HUDEP-2 (cell line): ENCODE data around the gene NEK6.

Source experiments
- DNase-seq, 76 experiments: peaks; one replicate each; lab custom pipeline; 2025; ENCODE audit not compliant: unreplicated experiment in 76 of 76; lab: John Stamatoyannopoulos, UW

Gene NEK6

DNA sequence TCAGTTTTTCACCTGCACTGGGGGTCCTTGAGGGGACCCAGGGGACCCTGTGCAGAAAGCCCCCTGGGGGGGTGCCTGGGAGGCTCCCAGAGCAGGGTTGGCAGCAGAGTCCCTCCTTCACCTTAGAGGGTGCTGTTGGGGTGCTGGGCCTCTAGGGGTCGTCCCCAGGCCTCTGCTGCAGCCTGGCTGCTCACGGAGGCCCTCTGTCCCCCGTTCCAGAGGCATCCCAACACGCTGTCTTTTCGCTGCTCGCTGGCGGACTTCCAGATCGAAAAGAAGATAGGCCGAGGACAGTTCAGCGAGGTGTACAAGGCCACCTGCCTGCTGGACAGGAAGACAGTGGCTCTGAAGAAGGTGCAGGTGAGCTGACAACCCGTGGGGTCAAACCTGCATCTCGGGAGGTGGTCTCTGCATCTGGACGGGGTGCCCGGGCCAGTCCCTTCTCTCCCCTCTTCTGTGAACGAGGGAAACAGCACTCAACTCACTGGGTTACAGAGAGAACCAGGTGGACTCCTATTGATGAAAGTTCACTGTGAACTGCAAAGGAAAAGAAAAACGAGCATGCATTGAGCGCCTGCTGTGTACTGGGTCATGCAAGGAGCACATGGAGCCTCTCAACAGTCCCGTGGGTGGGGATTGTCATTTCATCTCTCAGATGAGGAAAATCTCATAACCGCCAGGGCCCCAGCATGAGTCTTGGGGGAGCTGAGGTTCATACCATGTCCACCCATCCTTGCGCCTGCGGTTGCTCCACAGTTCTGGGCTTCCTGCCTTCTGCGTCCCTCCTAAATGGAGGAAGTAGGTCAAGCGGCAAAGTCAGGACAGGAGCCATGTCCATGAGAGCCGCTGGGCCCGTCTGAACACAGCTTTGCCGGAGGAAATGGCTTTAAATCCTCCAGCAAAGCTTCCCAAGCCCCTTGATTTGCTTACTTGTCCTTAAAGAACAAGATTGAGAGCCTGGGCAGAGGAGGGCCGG, 54.8 kb downstream of the NEK6 start:
- no peak for DNase-seq

DNA sequence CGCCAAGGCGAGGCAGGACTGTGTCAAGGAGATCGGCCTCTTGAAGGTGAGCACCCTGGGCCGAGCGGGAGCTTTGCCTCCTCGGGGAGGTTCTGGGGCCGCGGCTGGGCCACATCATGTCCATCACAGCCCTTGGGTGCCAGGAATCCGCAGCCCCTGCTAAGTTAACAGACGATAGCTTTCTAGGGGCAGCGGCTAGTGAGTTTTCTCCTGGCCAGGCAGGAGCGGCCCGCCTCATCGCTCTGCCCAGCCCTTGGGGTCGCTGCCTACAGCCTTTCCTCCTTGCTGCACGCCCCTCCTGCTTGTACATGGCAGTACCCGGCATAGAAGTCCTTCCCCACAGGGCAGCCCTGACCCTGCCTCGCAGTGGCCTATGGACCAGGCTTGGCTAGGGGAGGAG, 56.2 kb downstream of the NEK6 start:
- DNase-seq: no peak

DNA sequence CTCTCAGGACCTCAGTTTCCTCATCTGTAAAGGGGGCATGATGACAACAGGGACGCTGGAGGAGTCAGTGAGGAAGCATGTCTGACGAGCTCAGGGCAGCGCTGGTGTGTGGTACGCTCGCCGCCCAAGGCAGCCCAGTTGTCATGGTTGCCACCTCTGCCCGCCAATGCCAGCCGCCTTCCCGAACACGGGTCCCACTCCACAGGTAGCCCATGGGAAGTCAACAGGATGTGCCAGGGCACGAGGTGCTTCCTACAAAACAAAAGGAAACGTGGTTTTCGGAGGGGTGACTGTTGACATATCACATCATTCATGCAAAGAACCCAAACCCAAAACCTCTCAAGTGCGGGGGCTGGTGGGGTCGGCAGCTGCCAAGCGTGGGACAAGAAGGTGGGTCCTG, 58.1 kb downstream of the NEK6 start:
- DNase-seq: no peak

DNA sequence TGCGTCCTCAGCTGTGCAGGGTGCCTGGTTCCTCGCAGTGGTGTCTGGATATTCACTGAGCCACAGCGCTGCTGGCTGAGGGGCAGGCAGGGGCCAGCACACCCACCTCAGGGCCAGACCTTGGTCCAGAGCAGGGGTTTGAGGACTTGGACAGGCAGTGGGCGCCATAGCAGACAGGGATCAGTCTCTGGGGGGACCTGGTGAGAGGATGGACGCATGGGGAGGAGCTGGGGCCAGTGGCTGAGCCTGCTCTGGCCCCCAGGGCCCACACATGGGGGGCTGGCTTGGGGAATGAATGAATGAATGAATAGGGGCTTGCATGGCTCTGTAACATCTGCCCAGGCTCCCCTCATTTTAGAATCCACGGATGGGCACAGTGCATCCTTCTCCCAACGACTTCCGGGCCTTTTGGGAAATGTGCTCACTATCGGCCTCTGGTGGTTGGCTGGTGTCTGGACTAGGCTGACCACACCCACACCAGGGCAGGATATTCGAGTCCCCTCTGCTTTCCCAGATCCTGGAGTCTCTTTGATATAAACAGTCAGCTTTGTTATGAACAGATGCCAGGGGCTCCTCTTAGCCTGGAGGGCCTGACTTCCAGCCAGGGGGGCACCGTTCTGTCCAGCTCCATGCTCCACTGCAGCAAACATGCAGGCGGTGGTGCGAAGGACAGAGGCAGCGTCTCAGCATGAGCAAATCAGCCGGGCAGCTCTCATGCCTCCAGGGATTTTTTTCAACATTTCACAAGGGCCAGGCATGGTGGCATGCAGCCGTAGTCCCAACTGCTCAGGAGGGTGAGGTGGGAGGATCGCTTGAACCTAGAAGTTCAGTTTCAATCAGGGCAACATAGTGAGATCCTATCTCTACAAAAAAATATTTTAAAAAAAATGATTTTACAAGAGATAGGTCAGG, 62.6 kb downstream of the NEK6 start:
- peak in 49 of 76 experiments; percentile 2 to 68 (median 41) for DNase-seq

DNA sequence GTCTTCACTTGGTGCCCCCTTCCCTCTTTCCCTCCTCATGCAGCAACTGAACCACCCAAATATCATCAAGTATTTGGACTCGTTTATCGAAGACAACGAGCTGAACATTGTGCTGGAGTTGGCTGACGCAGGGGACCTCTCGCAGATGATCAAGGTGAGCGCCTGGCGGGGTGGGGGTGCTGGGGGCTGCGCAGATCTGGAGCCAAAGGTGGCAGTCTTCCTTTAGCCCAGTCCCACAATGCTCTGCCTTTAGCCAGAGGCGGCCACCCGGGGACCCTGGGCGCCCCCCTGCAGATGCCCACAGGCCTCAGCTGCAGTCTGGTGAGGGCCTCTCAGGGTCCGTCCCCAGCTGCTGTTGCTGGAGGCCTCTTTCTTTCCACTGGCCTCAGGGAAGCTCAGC, 63.7 kb downstream of the NEK6 start:
- DNase-seq: no peak

DNA sequence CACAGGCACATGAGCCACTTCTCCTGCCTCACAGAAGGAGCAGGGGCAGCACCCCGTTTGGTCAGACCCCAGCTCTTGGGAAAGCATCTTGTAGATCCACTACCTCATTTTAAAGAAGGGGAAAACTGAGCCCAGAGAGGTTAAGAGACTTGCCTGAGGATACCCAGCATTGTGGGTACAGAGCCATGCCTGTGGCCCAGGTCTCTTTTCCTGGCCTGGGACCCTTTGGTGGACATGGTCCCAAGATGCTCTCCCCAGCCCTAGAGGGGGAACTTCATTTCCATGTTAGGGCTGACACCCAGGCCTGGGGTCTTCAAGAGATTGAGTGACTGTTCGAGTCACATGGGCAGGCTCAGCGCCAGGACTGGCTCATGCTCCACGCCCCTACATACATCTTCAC, 64.2 kb downstream of the NEK6 start:
- no peak for DNase-seq

DNA sequence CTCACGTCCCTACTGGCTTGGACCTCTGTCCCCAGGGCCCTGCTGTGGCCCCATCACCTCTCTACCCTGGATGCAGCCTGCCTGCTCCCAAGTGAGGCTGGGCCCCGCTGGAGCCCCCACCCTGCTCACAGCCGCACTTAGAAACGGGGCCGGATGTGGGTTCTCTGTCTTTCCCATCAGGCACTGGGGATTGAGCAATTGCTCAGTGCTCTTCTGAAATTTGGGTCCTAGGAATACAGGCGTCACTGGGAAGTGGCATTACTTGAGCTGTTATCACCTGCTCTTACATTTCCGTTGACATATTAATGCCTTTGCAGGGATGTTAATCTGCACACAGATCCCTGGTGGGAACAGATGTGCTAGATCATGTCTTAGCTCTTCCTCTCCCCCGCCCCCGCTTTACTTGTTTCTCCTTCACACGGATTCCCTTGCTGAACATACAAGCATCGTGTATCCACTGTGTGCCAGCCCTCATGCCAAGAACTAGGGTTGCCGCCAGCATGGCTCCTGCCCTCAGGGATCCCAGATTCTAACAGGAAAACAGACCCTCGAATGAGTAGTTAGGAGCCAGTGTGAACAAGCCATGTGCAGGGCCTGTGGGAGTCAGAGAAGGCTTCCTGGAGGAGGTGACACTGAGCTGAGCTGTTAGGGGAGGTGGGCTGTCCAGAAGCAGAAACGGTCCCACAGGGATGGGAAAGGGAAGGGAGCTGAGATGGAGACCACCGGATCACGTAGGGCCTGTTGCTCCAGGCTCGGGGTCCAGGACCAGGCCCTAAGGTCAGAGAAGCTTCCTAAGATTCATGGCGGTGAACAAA, 65.1 kb downstream of the NEK6 start:
- DNase-seq: no peak

DNA sequence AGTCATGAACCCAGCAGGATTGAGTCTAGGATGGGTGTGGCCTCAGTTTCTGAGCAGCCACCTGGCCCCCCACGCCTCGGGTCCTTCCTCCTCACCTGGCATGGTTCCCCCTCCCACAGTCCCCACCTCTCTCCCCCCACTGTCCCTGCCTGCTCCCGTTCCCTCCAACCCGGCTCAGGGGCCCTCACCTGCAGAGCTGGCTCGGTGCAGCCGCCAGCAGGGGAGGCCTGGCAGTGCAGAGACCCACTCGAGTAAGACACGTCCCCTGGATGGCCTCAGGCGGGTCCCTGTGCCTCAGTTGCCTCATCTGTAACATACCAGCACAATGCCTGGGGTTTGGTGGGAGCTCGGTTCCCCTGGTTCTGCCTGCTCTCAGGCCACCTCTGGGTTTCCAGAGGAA, 66.2 kb downstream of the NEK6 start:
- no peak for DNase-seq

DNA sequence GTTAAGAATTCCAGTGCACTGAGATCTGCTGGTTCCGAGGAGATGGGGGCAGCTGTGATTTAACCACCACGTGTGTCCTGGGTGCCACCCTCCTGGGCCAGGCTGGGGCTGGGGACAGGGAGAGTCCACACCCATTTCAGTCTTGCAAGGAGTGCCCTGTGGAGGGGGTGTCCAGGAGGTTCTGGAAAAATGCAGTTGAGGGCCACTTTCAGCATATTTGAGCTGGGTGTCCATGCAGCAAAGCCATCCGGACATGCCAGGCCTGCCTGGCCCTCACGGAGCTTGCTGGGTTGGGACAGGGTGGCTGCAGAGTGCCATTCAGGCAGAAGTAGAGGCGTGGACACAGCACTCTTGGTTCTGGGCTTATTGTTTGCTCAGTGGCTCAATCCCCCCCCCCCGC, 68.1 kb downstream of the NEK6 start:
- no peak for DNase-seq

DNA sequence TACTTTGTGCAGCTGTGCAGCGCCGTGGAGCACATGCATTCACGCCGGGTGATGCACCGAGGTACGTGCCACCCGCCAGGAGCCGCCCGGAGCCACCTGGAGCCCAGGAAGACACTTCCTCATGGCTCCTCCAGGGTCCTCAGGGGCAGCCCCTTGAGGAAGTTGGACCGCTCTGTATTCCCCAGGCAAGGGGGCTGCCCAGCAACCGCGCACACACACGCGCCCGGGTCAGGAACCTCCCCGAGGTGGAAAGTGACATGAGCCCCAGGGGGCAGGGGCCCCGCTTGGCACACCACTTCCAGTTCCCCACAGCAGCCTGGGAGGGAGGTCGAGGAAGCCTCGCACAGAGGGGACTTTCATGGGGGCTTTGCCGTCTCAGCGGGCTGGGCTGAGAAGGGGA, 68.6 kb downstream of the NEK6 start:
- no peak for DNase-seq

DNA sequence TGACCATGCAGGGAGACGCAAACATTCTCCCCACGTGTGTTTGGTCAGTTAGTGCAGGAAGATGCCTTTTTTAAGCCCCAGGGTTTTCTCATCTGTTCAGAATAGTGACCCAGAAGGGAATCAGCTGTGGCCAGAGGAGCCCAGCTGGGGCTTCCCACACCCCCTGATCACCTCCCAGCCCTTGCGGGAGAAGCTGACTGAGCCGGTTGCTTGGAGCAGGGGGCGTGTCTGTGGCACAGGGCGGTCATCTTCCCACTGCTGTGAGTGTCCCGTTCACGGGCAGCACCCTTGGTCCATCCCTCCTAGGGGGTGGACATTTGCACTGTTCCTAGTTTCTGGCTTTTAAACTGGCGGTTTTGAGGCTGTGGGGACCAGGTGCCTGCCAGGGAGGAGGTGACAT, 69.7 kb downstream of the NEK6 start:
- no peak for DNase-seq

DNA sequence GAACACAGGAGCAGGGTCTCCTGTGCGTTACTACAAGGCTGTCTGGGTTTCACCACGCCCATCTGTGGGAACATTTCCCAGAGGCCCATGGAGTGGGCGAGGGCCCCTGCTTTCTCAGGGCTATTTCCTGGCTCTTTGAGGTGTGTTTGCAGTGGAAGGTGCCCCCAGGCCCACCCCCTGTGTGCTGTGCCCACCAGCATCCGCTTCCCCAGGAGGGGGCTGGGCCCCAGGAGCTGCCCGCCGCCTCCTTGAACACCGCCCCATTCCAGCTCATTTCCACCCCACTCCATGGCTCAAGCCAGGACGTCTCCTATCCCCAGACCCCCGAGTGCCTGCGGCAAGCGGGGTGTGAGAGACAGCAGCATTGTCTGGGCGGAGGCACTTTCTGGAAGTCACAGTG, 70.5 kb downstream of the NEK6 start:
- no peak for DNase-seq

DNA sequence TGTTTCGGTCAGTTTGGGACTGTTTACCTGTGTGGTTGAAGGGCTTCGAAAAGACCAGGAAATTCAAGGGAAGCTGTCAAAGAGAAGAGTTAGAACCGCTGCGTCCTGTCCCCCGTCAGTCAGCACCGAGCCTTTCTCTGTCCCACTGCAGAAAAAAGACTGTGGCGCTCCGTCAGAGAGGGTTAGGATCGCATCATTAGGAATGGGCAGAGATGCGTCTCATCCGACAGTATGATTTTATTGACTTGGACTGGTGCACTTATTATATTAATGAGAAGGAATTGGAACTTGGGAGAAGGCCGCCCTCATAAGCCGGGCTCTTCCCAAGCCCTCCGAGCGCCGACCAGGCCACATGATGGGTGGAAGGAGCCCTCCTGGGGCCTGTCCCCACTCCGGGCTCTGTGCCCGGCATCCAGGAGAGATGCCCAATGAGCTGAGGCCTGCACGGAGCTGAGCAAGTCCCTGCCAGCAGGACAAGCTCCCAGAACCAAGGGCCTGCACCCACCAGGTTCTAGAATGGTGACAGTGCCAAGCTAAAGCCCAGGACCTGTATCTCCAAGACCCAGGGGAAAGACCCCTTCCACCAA, 71.5 kb downstream of the NEK6 start:
- no peak for DNase-seq

DNA sequence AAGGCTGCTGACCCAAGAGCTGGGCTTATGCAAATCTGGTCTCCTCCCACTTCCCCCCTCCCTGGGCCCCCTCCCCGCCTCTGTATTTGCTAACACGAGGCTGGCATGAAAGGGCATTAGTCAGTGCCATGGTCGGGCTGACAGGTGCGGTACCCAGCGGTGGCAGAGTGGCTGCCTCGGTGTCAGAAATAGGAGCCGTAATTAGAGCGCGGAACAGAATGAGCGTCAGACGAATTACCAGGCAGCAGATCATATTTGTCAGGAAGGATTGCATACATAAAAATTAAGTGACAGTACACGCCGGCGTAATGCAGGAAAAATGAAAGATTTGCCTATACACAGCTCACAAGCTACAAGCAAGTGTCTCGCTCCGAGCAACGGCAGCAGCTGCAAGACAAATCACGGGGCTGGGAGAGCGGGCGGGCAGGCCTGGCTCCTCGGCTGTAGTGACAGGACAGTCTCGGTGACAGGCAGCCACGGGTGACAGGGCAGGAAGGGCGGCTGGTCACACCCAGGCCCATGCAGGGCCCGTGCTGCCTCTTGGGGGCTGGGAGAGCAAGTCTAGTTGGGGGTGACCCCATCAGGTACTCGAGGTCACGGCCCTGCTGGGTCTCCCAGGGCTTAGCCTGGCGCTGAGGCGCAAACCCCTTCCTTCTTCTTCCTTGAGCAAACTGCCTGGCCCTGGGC, 72.4 kb downstream of the NEK6 start:
- no peak for DNase-seq

DNA sequence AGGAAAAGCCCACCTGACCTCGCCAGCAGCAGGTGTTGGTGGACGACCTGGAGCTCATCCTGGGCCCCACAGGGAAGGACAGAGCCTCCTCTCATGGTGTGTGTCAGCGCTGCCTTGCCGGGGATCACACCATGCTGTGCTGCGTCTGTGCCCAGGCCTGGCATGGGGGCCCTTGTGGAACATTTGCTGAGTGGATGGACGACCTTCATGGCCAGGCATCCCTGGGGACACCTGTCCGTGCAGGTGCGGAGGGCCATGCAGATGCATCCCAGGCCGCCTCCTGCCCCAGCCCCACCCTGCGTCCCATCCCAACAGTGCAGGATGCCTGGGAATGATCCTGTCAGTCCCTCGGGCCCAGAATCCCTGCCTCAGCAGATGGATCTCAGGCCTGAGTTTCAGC, 73.8 kb downstream of the NEK6 start:
- no peak for DNase-seq

DNA sequence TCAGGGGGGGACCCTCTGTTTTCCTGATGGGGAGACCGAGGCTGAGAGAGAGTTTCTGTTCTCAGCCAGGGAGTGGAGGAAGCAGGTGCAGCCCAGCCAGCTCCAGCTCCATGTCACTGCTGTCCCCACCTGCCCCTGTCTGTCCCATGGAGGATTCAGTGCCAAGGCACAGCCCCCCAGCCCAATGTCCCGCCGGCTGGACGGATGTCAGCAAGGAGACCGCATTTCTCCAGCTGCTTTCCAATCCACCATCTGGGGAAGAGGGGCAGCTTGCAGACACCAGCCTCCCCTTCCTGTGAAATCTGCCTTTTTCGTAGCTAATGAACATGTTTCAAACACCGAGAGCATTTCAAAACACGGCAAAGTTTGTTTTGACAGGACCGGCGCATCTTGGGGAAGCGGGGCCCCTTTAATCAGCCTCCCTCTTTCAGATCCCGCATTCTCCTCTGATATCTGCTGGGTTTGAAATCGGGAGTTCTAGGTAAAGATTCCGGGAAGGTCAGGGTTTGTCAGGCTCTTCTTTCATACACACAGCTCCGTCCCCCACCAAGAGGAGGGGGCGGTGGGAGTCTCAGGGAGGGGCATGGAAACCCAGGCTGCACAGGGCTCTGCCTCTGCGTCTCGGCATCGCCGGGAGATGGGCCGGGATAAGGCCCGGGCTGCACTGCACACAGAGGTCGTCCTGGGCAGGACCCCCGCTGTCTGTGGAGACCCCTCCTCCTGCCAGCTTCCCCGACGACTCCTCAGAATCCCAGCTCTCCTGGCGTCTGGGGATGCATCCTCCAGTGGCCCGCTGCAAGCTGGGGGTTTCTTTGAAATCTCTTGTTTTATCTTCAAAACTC, 74.8 kb downstream of the NEK6 start:
- no peak for DNase-seq

DNA sequence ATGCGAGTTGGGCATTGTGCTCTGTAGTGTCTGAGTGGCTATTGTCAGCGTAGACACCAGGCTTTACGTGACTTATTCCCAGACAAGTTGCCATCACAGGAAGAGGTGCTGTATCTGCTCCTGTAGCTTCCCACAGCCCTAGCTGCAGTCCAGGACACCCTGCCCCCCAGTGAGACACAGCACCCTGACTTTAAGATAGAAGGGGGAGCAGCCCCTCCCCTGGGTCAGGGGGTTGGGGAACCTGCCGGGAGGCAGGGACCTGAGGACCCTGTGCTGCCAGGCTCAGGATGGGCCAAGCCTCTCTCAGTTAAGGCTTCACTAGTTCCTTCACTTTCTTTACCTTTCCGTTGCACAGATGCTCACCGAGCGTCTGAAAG, 75.4 kb downstream of the NEK6 start:
- DNase-seq: no peak

DNA sequence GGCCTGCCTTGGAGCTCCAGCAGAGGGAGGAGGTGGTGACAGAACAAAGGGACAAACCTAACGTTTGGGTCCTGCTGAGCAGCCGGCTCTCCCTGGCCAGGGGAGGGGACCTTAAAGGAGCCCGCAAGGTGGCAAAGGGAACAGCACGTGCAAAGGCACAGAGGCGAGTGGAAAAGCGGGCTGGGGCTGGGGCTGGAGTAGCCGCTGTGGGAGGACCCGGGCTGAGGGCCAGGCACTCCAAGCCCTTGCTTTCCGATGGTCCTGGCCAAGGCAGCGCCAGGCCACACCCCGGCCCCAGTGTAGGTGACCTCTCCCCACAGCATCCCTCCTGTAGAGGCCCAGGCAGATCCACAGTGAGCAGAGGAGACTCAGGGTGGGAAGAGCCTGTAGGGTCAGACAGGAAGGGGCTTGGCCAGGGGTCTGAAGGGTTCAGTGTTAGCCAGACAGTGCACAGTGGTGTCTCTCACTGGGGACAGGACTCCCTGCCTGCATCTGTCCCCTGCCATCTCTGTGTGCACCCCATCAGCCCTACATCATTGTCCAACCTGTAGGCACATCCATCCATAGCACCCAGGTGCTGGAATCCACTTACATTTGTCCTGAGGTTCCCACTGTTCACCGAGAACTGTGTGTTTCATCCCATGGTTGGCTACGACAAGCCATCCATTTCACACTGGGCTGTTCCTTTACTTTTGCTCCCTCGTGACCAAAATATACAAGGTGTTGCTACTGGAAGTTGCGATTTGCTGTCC, 77.0 kb downstream of the NEK6 start:
- no peak for DNase-seq
